GM12874 (cell line): Measurements from ENCODE around the gene NR1D2.

Source experiments
- TF ChIP-seq, protein P1 (sequence below): IDR thresholded peaks from 2 replicates; pipeline ENCODE4 v1.5.1; 2011; ENCODE audit warnings: low read depth, mild to moderate bottlenecking, control low read depth, low read length, moderate library complexity; ENCODE audit not compliant: insufficient read depth

Gene NR1D2

DNA sequence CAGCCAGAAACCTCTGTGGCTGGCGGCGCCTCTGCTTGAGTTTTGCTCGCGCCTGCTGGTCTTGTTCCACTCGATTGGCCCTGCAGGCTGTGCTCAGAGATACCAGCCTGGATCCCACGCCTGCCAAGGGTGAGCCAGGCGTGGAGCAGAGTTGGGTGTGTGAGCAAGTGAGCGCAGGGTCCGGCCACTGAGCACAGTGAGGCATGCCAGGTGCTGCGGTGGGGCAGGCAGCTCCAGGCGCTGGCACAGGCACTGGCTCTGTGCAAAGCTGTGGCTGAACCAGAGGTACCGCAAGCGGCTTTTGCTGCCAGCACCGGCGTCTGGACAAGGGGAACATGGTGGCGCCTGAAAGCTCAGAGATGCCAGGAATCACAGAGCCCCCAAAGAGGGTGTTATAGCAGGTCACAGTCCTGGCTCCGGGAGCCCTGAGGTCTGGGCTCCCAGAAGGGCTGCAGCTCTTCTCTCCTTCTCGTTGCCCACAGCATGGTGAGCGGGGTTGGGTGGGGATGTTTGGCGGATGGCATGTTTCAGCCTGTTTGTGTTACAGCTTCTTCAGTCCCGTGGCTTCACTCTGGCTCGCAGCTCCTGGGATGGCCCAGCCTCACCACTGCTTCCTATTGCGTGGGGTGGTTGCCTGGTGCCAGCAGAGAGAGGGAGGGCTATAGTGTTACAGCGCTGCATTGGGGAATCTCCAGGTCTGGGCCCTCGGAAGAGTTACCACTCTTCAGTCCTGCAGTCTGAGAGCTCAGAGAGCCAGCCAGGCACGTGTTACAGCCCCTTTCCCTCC lies 73.9 kb downstream of the NR1D2 start:
- TF ChIP-seq, protein P1, sequence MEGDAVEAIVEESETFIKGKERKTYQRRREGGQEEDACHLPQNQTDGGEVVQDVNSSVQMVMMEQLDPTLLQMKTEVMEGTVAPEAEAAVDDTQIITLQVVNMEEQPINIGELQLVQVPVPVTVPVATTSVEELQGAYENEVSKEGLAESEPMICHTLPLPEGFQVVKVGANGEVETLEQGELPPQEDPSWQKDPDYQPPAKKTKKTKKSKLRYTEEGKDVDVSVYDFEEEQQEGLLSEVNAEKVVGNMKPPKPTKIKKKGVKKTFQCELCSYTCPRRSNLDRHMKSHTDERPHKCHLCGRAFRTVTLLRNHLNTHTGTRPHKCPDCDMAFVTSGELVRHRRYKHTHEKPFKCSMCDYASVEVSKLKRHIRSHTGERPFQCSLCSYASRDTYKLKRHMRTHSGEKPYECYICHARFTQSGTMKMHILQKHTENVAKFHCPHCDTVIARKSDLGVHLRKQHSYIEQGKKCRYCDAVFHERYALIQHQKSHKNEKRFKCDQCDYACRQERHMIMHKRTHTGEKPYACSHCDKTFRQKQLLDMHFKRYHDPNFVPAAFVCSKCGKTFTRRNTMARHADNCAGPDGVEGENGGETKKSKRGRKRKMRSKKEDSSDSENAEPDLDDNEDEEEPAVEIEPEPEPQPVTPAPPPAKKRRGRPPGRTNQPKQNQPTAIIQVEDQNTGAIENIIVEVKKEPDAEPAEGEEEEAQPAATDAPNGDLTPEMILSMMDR: no peak

DNA sequence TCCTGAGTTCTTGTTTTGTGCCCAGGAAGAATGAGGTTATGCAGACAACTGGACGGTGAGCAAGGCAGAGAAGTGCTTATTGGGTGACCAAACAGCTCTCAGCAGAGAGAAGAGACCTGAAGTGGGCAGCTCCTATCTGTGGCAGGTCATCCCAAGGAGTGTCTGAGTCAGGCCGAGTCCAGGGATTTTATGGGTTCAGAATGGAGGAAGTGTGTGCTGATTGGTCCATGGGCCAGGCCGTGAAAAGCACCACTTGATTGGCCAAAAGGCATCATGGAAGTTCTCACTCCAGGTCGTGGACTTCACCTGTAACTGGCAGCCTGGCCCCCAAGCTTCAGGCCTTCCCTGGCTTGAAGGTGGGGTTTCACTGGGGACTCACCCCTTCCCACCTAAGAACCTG lies 74.5 kb downstream of the NR1D2 start:
- TF ChIP-seq, protein P1: no peak

DNA sequence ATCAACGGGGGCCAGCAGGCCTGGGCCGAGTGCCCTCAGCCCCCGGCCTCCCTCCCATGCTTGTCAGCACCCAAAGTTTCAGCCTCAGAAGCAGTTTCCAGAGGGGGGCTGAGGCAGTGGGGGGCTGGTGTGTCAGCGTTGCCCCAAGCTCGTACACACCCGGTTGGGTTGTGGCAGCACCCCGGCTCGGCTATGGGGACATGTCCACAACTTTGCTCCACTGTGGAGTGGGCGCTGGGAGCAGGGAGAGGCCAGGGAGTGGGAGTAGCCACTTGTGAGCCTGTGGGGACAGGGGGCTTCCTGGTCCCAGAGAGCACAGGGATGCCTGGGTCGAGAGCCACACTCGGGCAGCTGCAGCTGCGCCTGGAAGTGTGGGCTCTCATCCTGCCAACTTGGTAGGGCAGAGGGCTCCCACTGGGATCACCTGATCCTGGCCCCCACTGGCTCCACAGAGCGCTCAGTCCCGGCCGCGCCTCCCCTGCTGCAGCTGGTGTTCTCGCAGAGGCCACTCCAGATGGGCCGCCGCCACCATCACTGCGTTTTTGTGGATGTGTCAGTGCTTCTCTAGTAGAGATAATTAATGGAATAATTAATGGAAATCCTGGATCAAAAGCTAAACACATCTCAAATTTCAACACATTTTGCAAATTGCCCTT lies 75.1 kb downstream of the NR1D2 start:
- TF ChIP-seq, protein P1: no peak

DNA sequence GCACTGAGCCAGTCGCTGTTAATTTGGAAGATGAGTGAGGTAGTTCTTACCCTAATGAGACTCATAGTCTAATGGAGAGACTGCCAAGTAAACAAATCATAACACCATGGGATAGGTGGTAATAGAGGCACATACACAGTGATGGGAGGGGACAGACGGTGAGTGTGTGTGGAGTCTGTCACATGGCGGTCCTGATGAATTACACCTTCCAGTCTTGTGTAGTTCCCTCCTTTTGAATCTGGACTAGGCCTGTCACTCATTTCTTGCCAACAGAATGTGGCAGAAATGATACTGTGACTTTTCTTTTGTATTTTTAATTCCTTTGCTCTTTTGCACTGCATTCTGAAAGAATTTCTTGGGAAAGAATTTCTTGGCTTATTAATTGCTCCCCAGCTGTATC lies 78.1 kb downstream of the NR1D2 start:
- TF ChIP-seq, protein P1: no peak

DNA sequence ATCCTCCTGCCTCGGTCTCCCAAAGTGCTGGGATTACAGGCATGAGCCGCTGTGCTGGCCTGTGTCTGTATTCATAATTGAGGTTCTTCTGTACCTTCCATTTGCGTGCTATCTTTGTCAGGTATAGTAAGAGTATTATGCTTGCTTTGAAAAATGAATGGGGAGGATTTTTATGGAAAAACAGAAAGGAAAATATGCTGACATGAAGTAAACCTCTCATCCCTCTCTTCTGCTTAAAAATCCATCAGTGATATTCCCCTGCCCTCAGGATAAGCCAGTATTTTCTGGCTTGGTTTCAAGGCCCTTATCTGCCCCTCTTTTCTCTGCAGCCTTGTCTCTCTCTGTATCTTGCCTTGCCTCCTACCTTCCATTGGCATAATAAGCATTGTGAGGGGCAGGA lies 80.7 kb downstream of the NR1D2 start:
- TF ChIP-seq, protein P1: no peak

DNA sequence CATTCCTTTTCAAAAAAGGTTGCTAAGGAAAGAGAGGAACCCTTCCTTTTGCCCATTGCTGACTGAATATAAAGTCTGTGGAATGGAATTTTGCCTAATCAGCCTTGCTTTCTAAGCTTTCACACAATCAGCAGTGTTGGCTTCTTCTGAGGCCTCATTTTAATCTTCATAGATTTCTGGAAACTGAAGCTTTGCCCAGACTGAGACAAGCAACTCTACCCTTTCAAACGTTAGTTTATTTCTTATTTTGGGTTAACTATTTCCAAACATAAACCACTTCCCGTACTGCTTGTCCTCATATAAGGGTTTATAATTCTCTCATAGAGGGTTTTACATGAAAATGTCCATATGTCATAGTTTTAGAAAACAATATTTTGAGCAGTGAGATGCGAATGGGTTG lies 82.9 kb downstream of the NR1D2 start:
- TF ChIP-seq, protein P1: no peak
